SU-DHL-6 (cell line): ENCODE measurements around the gene ZFP42.

Source experiments
- H2AFZ ChIP-seq: fragments of 200-600 bp; sonication (generic); 2 replicates; pipeline ENCODE4 v1.6.1; 2014; ENCODE audit warnings: low read depth, mild to moderate bottlenecking, moderate library complexity, mixed read lengths, antibody characterized with exemption, low read length; ENCODE audit not compliant: severe bottlenecking
- H3F3A ChIP-seq: fragments of 200-600 bp; shearing (Covaris generic); 2 replicates; pipeline ENCODE4 v1.6.0; 2016; ENCODE audit warnings: antibody characterized with exemption, mild to moderate bottlenecking; ENCODE audit not compliant: insufficient read depth
- H3K27ac ChIP-seq: fragments of 200-600 bp; sonication (generic); 2 replicates; pipeline ENCODE4 v1.5.1; 2016; ENCODE audit warnings: low read depth, mild to moderate bottlenecking, low read length, moderate library complexity, mixed read lengths
- H3K27me3 ChIP-seq: fragments of 200-600 bp; sonication (generic), shearing (Covaris generic); 2 replicates; pipeline ENCODE4 v1.6.0; 2014; ENCODE audit warnings: mild to moderate bottlenecking, low read length
- H3K36me3 ChIP-seq: fragments of 200-600 bp; sonication (generic); 2 replicates; pipeline ENCODE4 v1.6.1; 2014; ENCODE audit warnings: mild to moderate bottlenecking, low read length, mixed read lengths
- H3K4me2 ChIP-seq: fragments of 300-600, 200-600 bp; shearing (Covaris generic), sonication (generic); 2 replicates; pipeline ENCODE4 v1.6.0; 2014; ENCODE audit warnings: low read length, low read depth, mild to moderate bottlenecking; ENCODE audit not compliant: poor library complexity, severe bottlenecking
- H3K4me3 ChIP-seq: fragments of 200-600 bp; sonication (generic); 2 replicates; pipeline ENCODE4 v1.5.1; 2014; ENCODE audit warnings: antibody characterized with exemption, low read length, mild to moderate bottlenecking, mixed read lengths; ENCODE audit not compliant: insufficient read depth, poor library complexity, severe bottlenecking
- H3K79me2 ChIP-seq: fragments of 200-600 bp; sonication (generic); 2 replicates; pipeline ENCODE4 v1.6.1; 2014; ENCODE audit warnings: mild to moderate bottlenecking, low read length, moderate library complexity; ENCODE audit not compliant: insufficient read depth
- H3K9ac ChIP-seq: fragments of 200-600 bp; sonication (generic); 2 replicates; pipeline ENCODE4 v1.7.0; 2014; ENCODE audit warnings: mild to moderate bottlenecking, low read length
- H3K9me2 ChIP-seq: fragments of 200-600 bp; sonication (generic); replicated peaks from 2 replicates; pipeline ENCODE4 v1.6.1; 2014; ENCODE audit warnings: low read length; ENCODE audit not compliant: insufficient read depth
- H3K9me3 ChIP-seq: fragments of 200-600 bp; sonication (generic); 2 replicates; pipeline ENCODE4 v1.6.1; 2014; ENCODE audit warnings: low read length, mixed read lengths; ENCODE audit not compliant: insufficient read depth
- H4K20me1 ChIP-seq: fragments of 200-600 bp; sonication (generic); 2 replicates; pipeline ENCODE4 v1.6.1; 2014; ENCODE audit warnings: low read depth, mild to moderate bottlenecking, antibody characterized with exemption, low read length, moderate library complexity, mixed read lengths
- CTCF ChIP-seq: fragments of 200-600 bp; sonication (generic); IDR thresholded peaks from one replicate; pipeline ENCODE4 v1.5.1; 2017; ENCODE audit warnings: antibody characterized with exemption, mild to moderate bottlenecking, low read length, moderate library complexity; ENCODE audit not compliant: insufficient read depth, poor library complexity, severe bottlenecking
- EZH2phosphoT487 ChIP-seq: fragments of 200-600 bp; sonication (generic), shearing (Covaris generic); conservative IDR thresholded peaks from 2 replicates; pipeline ENCODE4 v1.6.1; 2018; ENCODE audit warnings: mild to moderate bottlenecking, antibody characterized with exemption, low read length, moderate library complexity, mixed read lengths

Gene ZFP42

GRCh38 chr4:188012426-188012945 is 16.9 kb downstream of the ZFP42 start:
- H3K27ac ChIP-seq = no peak overlapping the region
- H3K4me2 ChIP-seq = no peak overlapping the region
- no peaks in the 10 kb centered on the region for H3K36me3 ChIP-seq
- no peaks in the 10 kb centered on the region for H3K79me2 ChIP-seq
- H3K27me3 ChIP-seq = no peaks in the 10 kb centered on the region
- no peak overlapping the region for H2AFZ ChIP-seq
- no peak overlapping the region for H3K9ac ChIP-seq
- H4K20me1 ChIP-seq = no peaks in the 10 kb centered on the region
- TF ChIP-seq CTCF = no peak
- no peak for TF ChIP-seq EZH2phosphoT487
- no peaks in the 10 kb centered on the region for H3K9me3 ChIP-seq
- H3K9me2 ChIP-seq = no peaks in the 10 kb centered on the region
- no peak overlapping the region for H3K4me3 ChIP-seq
- H3F3A ChIP-seq = no peaks in the 10 kb centered on the region

GRCh38 chr4:188015025-188015940 is 19.7 kb downstream of the ZFP42 start:
- H3K27ac ChIP-seq = no peak overlapping the region
- H3K4me2 ChIP-seq = no peak overlapping the region
- H3K9ac ChIP-seq = no peak overlapping the region
- H3F3A ChIP-seq = no peaks in the 10 kb centered on the region
- H3K9me2 ChIP-seq = no peaks in the 10 kb centered on the region
- no peaks in the 10 kb centered on the region for H4K20me1 ChIP-seq
- no peaks in the 10 kb centered on the region for H3K9me3 ChIP-seq
- H3K79me2 ChIP-seq = no peaks in the 10 kb centered on the region
- no peaks in the 10 kb centered on the region for H3K27me3 ChIP-seq
- H3K4me3 ChIP-seq = no peak overlapping the region
- TF ChIP-seq CTCF (no peak), EZH2phosphoT487 (no peak)
- H2AFZ ChIP-seq = no peak overlapping the region
- no peaks in the 10 kb centered on the region for H3K36me3 ChIP-seq

- H3K9me3 ChIP-seq = no peaks in the 10 kb centered on the region
- H4K20me1 ChIP-seq = no peaks in the 10 kb centered on the region
- no peak overlapping the region for H2AFZ ChIP-seq
- TF ChIP-seq CTCF (no peak), EZH2phosphoT487 (no peak)
- no peaks in the 10 kb centered on the region for H3K79me2 ChIP-seq
- no peaks in the 10 kb centered on the region for H3K36me3 ChIP-seq
- no peak overlapping the region for H3K4me2 ChIP-seq
- no peaks in the 10 kb centered on the region for H3F3A ChIP-seq
- no peak overlapping the region for H3K9ac ChIP-seq
- H3K27me3 ChIP-seq = no peaks in the 10 kb centered on the region
- H3K27ac ChIP-seq = no peak overlapping the region
- H3K9me2 ChIP-seq = no peaks in the 10 kb centered on the region
- H3K4me3 ChIP-seq = no peak overlapping the region
These were observed 21.2 kb downstream of the ZFP42 start for GRCh38 chr4:188016754-188017153.
